HepG2 (cell line): ENCODE results near the gene SPINK9. TPM values are rescaled to one million over a fixed set of nuclear protein-coding genes. Genes with fewer than 3 reads are reported as not detected.

Experiments used
- ATAC-seq: fragments of 200-7000 bp; cut with Tn5 transposase; 3 replicates; pipeline ENCODE4 v1.9.1; 2020; ENCODE audit warnings: mild to moderate bottlenecking, moderate library complexity
- BruUV-seq: library from RNA; stranded (reverse); fragments of 400-500 nt; replicated peaks from 2 replicates; lab custom pipeline; 2021; lab: Mats Ljungman, UMichigan
- CTCF ChIA-PET: fragments of 300-600 bp; formaldehyde crosslinking; extraction: SDS; loops from one replicate; lab custom pipeline; 2021; ENCODE audit warnings: low total read pairs, inconsistent platforms, low intra/inter-chr PET ratio; lab: Yijun Ruan, JAX
- POLR2A ChIA-PET: fragments of 350-600 bp; sonication (Branson Sonifier 250); formaldehyde crosslinking; loops from one replicate; lab custom pipeline; 2020; ENCODE audit warnings: antibody characterized with exemption, inconsistent platforms; lab: Yijun Ruan, JAX
- DNase-seq: peaks from one replicate; pipeline ENCODE4 v3.0.0-alpha.2; 2015; ENCODE audit warnings: low spot score
- FAIRE-seq: peaks from 3 replicates; lab custom pipeline; 2011; peaks lifted over from hg19 to GRCh38; lab: Jason Lieb, UNC
- H2AFZ ChIP-seq: one replicate; pipeline ENCODE4 v1.6.1; 2011; ENCODE audit warnings: low read length, inconsistent platforms
- H3K27ac ChIP-seq: fragments of 300-600 bp; 3 replicates; pipeline ENCODE4 v1.8.0; 2011; ENCODE audit warnings: mixed run types, mild to moderate bottlenecking, mixed read lengths, low read length, inconsistent platforms; ENCODE audit not compliant: insufficient read depth; ENCODE audit errors: extremely low read length
- H3K27me3 ChIP-seq, 2 experiments: fragments of 200-600 bp in 1 of 2; 2 replicates in 1 of 2; 3 replicates in 1 of 2; pipeline versions ENCODE4 v1.6.0 to v1.8.0; 2011; ENCODE audit warnings: low read length in 2 of 2, mild to moderate bottlenecking in 2 of 2, moderate library complexity in 2 of 2, inconsistent platforms in 1 of 2; ENCODE audit not compliant: insufficient read depth in 2 of 2, control insufficient read depth in 1 of 2
- H3K36me3 ChIP-seq, 2 experiments: fragments of 200-600 bp in 1 of 2; replicated peaks in 1 of 2; 2 replicates in 1 of 2; 3 replicates in 1 of 2; pipeline versions ENCODE4 v1.5.1 to v1.8.0; 2011; ENCODE audit warnings: low read length in 2 of 2, inconsistent platforms in 1 of 2; ENCODE audit not compliant: insufficient read depth in 2 of 2, control insufficient read depth in 1 of 2
- H3K4me1 ChIP-seq: 2 replicates; pipeline ENCODE4 v1.5.1; 2012; ENCODE audit warnings: low read length, inconsistent platforms; ENCODE audit not compliant: insufficient read depth
- H3K4me2 ChIP-seq: 2 replicates; pipeline ENCODE4 v1.6.0; 2011; ENCODE audit warnings: low read depth, low read length, inconsistent platforms
- H3K4me3 ChIP-seq, 3 experiments: fragments of 200-600 bp in 1 of 3; sonication (generic), shearing (Covaris generic) in 1 of 3; replicated peaks in 1 of 3; 2 replicates each; pipeline ENCODE4 v1.5.1; 2011 to 2016; ENCODE audit warnings: low read length in 3 of 3, inconsistent platforms in 2 of 3, low read depth in 2 of 3, mild to moderate bottlenecking in 2 of 3, control low read depth in 1 of 3, mixed read lengths in 1 of 3; ENCODE audit not compliant: insufficient read depth in 1 of 3
- H3K79me2 ChIP-seq: one replicate; pipeline ENCODE4 v1.6.1; 2011; ENCODE audit warnings: low read length, inconsistent platforms; ENCODE audit not compliant: insufficient read depth
- H3K9ac ChIP-seq: 2 replicates; pipeline ENCODE4 v1.6.0; 2011; ENCODE audit warnings: mild to moderate bottlenecking, low read depth, low read length, inconsistent platforms; ENCODE audit not compliant: insufficient read depth
- H3K9me3 ChIP-seq: 2 replicates; pipeline ENCODE4 v1.5.1; 2012; ENCODE audit warnings: mild to moderate bottlenecking, low read length
- H4K20me1 ChIP-seq: 2 replicates; pipeline ENCODE4 v1.6.0; 2011; ENCODE audit warnings: inconsistent platforms, mild to moderate bottlenecking, low read length, moderate library complexity; ENCODE audit not compliant: insufficient read depth
- JUN ChIP-seq: sonication (generic); formaldehyde crosslinking; IDR thresholded peaks from 2 replicates; pipeline ENCODE4 v1.4.0; 2020; ENCODE audit warnings: mild to moderate bottlenecking, missing genetic modification reagents
- KLF15 ChIP-seq: sonication (generic); formaldehyde crosslinking; IDR thresholded peaks from 2 replicates; pipeline ENCODE4 v1.8.1; 2023; ENCODE audit warnings: borderline replicate concordance, mild to moderate bottlenecking, inconsistent platforms, missing genetic modification reagents, mixed read lengths
- NR2F6 ChIP-seq, 2 experiments: IDR thresholded peaks; 2 replicates each; pipeline ENCODE4 v1.6.1; 2016; ENCODE audit warnings: antibody characterized with exemption in 1 of 2, mild to moderate bottlenecking in 1 of 2
- RBFOX2 ChIP-seq: fragments of 200-400 bp; formaldehyde crosslinking; IDR thresholded peaks from 2 replicates; pipeline ENCODE4 v1.6.1; 2017; ENCODE audit warnings: low read depth, mild to moderate bottlenecking, low read length
- RFXAP ChIP-seq: sonication (generic); formaldehyde crosslinking; IDR thresholded peaks from 2 replicates; pipeline ENCODE4 v1.4.0; 2020; ENCODE audit warnings: missing genetic modification reagents, borderline replicate concordance
- SMARCE1 ChIP-seq: fragments of 450-650 bp; IDR thresholded peaks from 2 replicates; pipeline ENCODE4 v1.6.1; 2017; ENCODE audit warnings: borderline replicate concordance
- TEAD2 ChIP-seq: sonication (generic); formaldehyde crosslinking; IDR thresholded peaks from 2 replicates; pipeline ENCODE4 v1.9.0; 2021; ENCODE audit warnings: missing genetic modification reagents
- TFAP4 ChIP-seq: sonication (generic); IDR thresholded peaks from 2 replicates; pipeline ENCODE4 v1.6.1; 2016; ENCODE audit warnings: low read depth, borderline replicate concordance
- ZNF546 ChIP-seq: sonication (generic); formaldehyde crosslinking; conservative IDR thresholded peaks from 2 replicates; pipeline ENCODE4 v1.8.1; 2023; ENCODE audit warnings: mild to moderate bottlenecking, missing genetic modification reagents
- ZNF652 ChIP-seq: IDR thresholded peaks from 2 replicates; pipeline ENCODE4 v1.6.1; 2016; ENCODE audit warnings: low read depth, borderline replicate concordance
- ZNF75D ChIP-seq: sonication (generic); formaldehyde crosslinking; IDR thresholded peaks from 2 replicates; pipeline ENCODE4 v1.8.1; 2023; ENCODE audit warnings: missing genetic modification reagents, mild to moderate bottlenecking, borderline replicate concordance
- in situ Hi-C: cut with HindIII; loops from 2 replicates; pipeline ENCODE4 v1.10.0; 2017; ENCODE audit warnings: low pct_unique_long_range_greater_than_20kb; ENCODE audit not compliant: extremely low pct_ligation_motif_present
- intact Hi-C: fragments of 100-400 bp; cut with micrococcal nuclease; formaldehyde crosslinking; loops from one replicate; pipeline ENCODE4 v1.10.0; 2022; ENCODE audit not compliant: unreplicated experiment
- polyA plus RNA-seq, 8 experiments: library from polyadenylated mRNA; depleted of rRNA in 3 of 8; stranded (reverse) in 7 of 8; unstranded in 1 of 8; fragments of >200 nt; fragmentation: Illumina TruSeq in 4 of 8; extraction: Trizol in 4 of 8; gene quantifications; 2 replicates each; pipeline versions ENCODE4 v1.2.1 to v1.2.3, GENCODE V29; 2011 to 2016; ENCODE audit warnings: low read depth in 4 of 8, missing spikeins in 1 of 8, mixed read lengths in 1 of 8; ENCODE audit not compliant: insufficient read depth in 1 of 8
- total RNA-seq, 5 experiments: library from RNA; depleted of rRNA; stranded (reverse); fragments of >200 nt; fragmentation: Illumina TruSeq; extraction: Trizol; gene quantifications; 2 replicates each; pipeline ENCODE4 v1.2.3, GENCODE V29; 2016; ENCODE audit warnings: low read depth in 1 of 5

SPINK9 gene
- total and polyA plus RNA-seq, 2 of the 13 experiments (the other 11 are each of a cell fraction or from before 2014, with no cell fraction given) = not detected

- H3K79me2 ChIP-seq = no peaks in the 10 kb centered on the region
- in situ Hi-C loops (no loop called here), intact Hi-C loops (no loop called here)
- H3K9ac ChIP-seq = no peak overlapping the region
- no peaks in the 10 kb centered on the region for H3K9me3 ChIP-seq
- no peaks in the 10 kb centered on the region for H3K36me3 ChIP-seq
- POLR2A ChIA-PET = no interaction called here
- H3K4me3 ChIP-seq = no peak overlapping the region
- H2AFZ ChIP-seq = no peak overlapping the region
- DNase-seq (no peak), FAIRE-seq (no peak), ATAC-seq (no peak)
- no peaks in the 10 kb centered on the region for H3K27me3 ChIP-seq
- no peaks in the 10 kb centered on the region for H3K4me1 ChIP-seq
- H3K4me2 ChIP-seq = no peak overlapping the region
- TF ChIP-seq ZNF546 (CRISPR knock-in tag) (no peak), TFAP4 (no peak), ZNF75D (CRISPR knock-in tag) (no peak), RBFOX2 (no peak), RFXAP (CRISPR knock-in tag) (no peak), KLF15 (no peak), JUN (CRISPR knock-in tag) (no peak), ZNF652 (CRISPR knock-in tag) (no peak), NR2F6 (IDR thresholded peaks at IDR 0.05) (no peak), NR2F6 (CRISPR knock-in tag; IDR thresholded peaks at IDR 0.05) (no peak), SMARCE1 (no peak), TEAD2 (CRISPR knock-in tag) (no peak)
- no peaks in the 10 kb centered on the region for H4K20me1 ChIP-seq
- H3K27ac ChIP-seq = no peak overlapping the region
- CTCF ChIA-PET = no interaction called here
- BruUV-seq = no TSS peak
Measured at GRCh38 chr5:148309746-148310145, 25.6 kb upstream of the SPINK9 start.
